HG03354 (cell line): ENCODE results near the gene PPP1R9A.

Experiments
- ATAC-seq: cut with Tn5 transposase; IDR thresholded peaks from one replicate; pipeline ENCODE4 v1.9.1; 2021; ENCODE audit warnings: mild to moderate bottlenecking; ENCODE audit not compliant: unreplicated experiment, poor library complexity, severe bottlenecking

Gene PPP1R9A

GRCh38 chr7:95290166-95290830 is 382.9 kb downstream of the PPP1R9A start:
- no peak for ATAC-seq

GRCh38 chr7:95295397-95295796 is 388.0 kb downstream of the PPP1R9A start:
- ATAC-seq: no peak

GRCh38 chr7:95296456-95296855 is 389.1 kb downstream of the PPP1R9A start:
- ATAC-seq: no peak

- ATAC-seq: no peak
These were observed 389.6 kb downstream of the PPP1R9A start for GRCh38 chr7:95297041-95297440.

- ATAC-seq: no peak
These were observed 390.7 kb downstream of the PPP1R9A start for GRCh38 chr7:95298091-95298490.

GRCh38 chr7:95303013-95303905 is 395.9 kb downstream of the PPP1R9A start:
- ATAC-seq: no peak

GRCh38 chr7:95304990-95305389 is 397.6 kb downstream of the PPP1R9A start:
- ATAC-seq: no peak

- ATAC-seq: no peak
These were observed 402.6 kb downstream of the PPP1R9A start for GRCh38 chr7:95309951-95310350.

- no peak for ATAC-seq
These were observed 404.0 kb downstream of the PPP1R9A start for GRCh38 chr7:95311389-95311788.

GRCh38 chr7:95312561-95312960 is 405.2 kb downstream of the PPP1R9A start:
- no peak for ATAC-seq

GRCh38 chr7:95316588-95316987 is 409.2 kb downstream of the PPP1R9A start:
- ATAC-seq: peak; percentile 81

GRCh38 chr7:95317546-95317945 is 410.2 kb downstream of the PPP1R9A start:
- no peak for ATAC-seq

GRCh38 chr7:95317966-95318365 is 410.6 kb downstream of the PPP1R9A start:
- no peak for ATAC-seq

GRCh38 chr7:95318501-95319100 is 411.2 kb downstream of the PPP1R9A start:
- ATAC-seq: no peak

- ATAC-seq: no peak
These were observed 412.2 kb downstream of the PPP1R9A start for GRCh38 chr7:95319570-95319969.

GRCh38 chr7:95320651-95321050 is 413.3 kb downstream of the PPP1R9A start:
- ATAC-seq: no peak

GRCh38 chr7:95321720-95322119 is 414.3 kb downstream of the PPP1R9A start:
- no peak for ATAC-seq

- no peak for ATAC-seq
These were observed 415.0 kb downstream of the PPP1R9A start for GRCh38 chr7:95322396-95322795.

GRCh38 chr7:95322854-95323253 is 415.5 kb downstream of the PPP1R9A start:
- no peak for ATAC-seq

- no peak for ATAC-seq
These were observed 416.2 kb downstream of the PPP1R9A start for GRCh38 chr7:95323410-95324129.
